Stimulated activated memory B cell treated with anti-CD40 and anti-IgM and Interleukin-4, amounts not matched to agents 10 μg/mL and 1 μg/mL and 100 μg/mL, for 72 hours (primary cell): ENCODE results near the gene PSPC1.
"Not testable (repeated sequence)": the region's sequence is repeated elsewhere in the genome, so short reads cannot be mapped to it uniquely, and the experiment has no call there.

Source experiments
- ATAC-seq: fragments of 150-1000 bp; cut with Tn5 transposase; 2 replicates; pipeline ENCODE4 v1.10.0; 2021
- H3K27ac Mint-ChIP-seq: one replicate; pipeline ENCODE4 v1.8.0; 2022; ENCODE audit warnings: mild to moderate bottlenecking, mixed read lengths
- H3K27me3 Mint-ChIP-seq: one replicate; pipeline ENCODE4 v1.8.0; 2022; ENCODE audit warnings: mixed read lengths
- H3K36me3 Mint-ChIP-seq: one replicate; pipeline ENCODE4 v1.8.0; 2022; ENCODE audit warnings: mixed read lengths
- H3K4me1 Mint-ChIP-seq: one replicate; pipeline ENCODE4 v1.8.0; 2022; ENCODE audit warnings: mixed read lengths
- H3K4me3 Mint-ChIP-seq: one replicate; pipeline ENCODE4 v1.8.0; 2022; ENCODE audit warnings: mild to moderate bottlenecking, moderate library complexity, mixed read lengths
- H3K9me3 Mint-ChIP-seq: one replicate; pipeline ENCODE4 v1.8.0; 2022; ENCODE audit warnings: mixed read lengths

The PSPC1 gene

DNA sequence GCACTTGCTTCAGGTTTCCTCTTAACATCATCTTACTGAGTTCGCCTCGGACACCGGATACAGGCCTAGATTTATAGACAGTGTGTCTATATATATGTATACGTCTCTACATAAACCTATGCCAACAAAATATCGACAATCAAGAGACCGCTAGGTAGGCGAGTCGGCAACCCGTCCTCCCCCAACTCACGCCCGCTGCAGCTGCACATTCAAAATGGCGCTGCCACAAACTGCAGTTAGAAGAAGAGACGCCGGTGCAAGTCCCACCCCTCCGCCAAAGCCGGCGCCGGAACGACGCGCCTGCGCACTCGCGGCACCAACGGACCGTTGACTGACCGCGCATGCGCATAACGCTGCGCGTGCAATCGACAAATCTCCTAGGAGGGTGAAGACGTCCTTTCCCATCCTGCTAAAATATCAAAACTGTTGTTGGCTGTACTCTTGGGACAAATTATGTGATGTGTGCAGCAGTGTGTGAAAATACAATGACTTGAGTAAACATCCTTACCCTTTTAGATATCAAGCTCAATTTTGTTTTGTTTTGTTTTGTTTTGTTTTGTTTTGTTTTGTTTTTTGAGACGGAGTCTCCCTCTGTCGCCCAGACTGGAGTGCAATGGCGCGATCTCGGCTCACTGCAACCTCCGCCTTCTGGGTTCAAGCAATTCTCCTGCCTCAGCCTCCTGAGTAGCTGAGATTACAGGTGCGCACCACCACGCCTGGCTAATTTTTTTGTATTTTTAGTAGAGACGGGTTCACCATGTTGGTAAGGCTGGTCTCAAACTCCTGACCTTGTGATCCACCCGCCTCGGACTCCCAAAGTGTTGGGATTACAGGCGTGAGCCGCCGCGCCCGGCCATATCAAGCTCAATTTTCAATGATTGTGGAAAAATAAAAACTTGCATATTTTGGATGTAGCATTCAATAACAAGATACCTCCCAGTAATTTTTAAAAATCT, at the start of gene PSPC1:
TSS of gene PSPC1 (minus strand) at position 219 of the 956 bp plus-strand sequence. CDS start at position 31, 188 bp downstream.
- peak within 1 kb of the TSS; percentile 98 for H3K4me3 Mint-ChIP-seq
- not testable (repeated sequence) for H3K27me3 Mint-ChIP-seq, H3K4me1 Mint-ChIP-seq, H3K36me3 Mint-ChIP-seq, H3K9me3 Mint-ChIP-seq
- peak; percentile 97 for ATAC-seq
- H3K27ac Mint-ChIP-seq: peak within 1 kb of the TSS; percentile 95

DNA sequence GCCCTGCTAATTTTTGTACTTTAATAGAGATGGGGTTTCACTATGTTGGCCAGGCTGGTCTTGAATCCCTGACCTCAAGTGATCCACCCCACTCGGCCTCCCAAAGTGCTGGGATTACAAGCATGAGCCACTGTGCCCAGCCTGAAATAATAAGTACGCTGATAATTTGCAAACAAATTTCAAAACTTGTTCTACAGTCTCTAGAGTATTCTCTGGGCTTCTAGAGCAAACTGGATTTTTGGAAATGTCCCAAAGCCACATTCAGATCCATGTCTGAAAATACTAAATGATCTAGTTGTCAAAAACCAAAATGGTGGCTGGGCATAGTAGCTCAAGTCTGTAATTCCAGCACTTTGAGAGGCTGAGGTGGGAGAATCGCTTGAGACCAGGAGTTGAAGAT, 39.9 kb upstream of the PSPC1 start:
- no peaks in the 10 kb centered on the region for H3K27me3 Mint-ChIP-seq
- H3K36me3 Mint-ChIP-seq: peaks cover 46% of the 10 kb centered on the region
- no peaks in the 10 kb centered on the region for H3K4me1 Mint-ChIP-seq
- no peak for ATAC-seq
- H3K4me3 Mint-ChIP-seq: no peak overlapping the region
- H3K27ac Mint-ChIP-seq: no peak overlapping the region
- H3K9me3 Mint-ChIP-seq: no peaks in the 10 kb centered on the region

GRCh38 chr13:19818223-19818842, 35.6 kb upstream of the PSPC1 start:
- ATAC-seq: no peak
- Mint-ChIP-seq H3K27ac (no peak overlapping the region), H3K4me1 (no peaks in the 10 kb centered on the region), H3K4me3 (no peak overlapping the region), H3K9me3 (no peaks in the 10 kb centered on the region), H3K27me3 (no peaks in the 10 kb centered on the region), H3K36me3 (peaks cover 20% of the 10 kb centered on the region)

DNA sequence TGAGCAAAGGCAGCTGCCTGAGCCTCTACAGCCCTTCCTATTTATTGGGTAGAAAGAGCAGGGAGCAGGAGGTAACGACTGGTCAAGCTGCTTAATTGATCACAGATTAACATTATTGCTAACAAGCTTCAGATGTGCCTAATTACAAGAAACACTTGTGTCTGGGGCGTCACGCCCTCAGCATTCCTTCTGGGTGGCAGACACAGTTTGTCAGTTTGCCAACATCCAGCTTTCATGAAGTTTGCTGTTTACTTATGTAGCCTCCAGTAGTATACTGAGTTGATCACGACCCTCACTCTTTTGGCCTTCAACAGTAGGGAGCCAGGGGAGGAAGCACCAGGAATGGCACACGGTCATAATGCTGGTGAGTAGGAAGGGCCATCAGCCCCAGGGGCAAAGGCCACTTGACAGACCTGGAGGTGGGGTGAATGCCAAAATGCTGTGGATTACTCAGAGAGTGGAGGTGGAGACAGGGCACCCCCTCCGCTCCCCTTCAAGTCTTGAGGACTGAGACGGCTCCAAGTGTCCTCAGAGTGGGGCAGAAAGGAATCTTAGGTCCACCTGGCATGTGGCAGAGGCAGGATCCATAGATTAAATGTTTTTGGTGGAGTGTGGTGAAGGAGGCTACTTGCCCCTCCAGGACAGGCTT, 34.9 kb upstream of the PSPC1 start:
- no peak for ATAC-seq
- H3K27me3 Mint-ChIP-seq: no peaks in the 10 kb centered on the region

GRCh38 chr13:19817106-19817505, 34.4 kb upstream of the PSPC1 start:
- H3K9me3 Mint-ChIP-seq: no peaks in the 10 kb centered on the region
- ATAC-seq: no peak
- H3K36me3 Mint-ChIP-seq: peaks cover 26% of the 10 kb centered on the region
- no peak overlapping the region for H3K4me3 Mint-ChIP-seq
- no peak overlapping the region for H3K27ac Mint-ChIP-seq
- no peaks in the 10 kb centered on the region for H3K4me1 Mint-ChIP-seq
- H3K27me3 Mint-ChIP-seq: no peaks in the 10 kb centered on the region

More for the DNA sequence above, 34.9 kb upstream of the PSPC1 start:
- Mint-ChIP-seq H3K4me3 (no peak overlapping the region), H3K9me3 (no peaks in the 10 kb centered on the region), H3K4me1 (no peaks in the 10 kb centered on the region), H3K27ac (no peak overlapping the region), H3K36me3 (peaks cover 21% of the 10 kb centered on the region)

DNA sequence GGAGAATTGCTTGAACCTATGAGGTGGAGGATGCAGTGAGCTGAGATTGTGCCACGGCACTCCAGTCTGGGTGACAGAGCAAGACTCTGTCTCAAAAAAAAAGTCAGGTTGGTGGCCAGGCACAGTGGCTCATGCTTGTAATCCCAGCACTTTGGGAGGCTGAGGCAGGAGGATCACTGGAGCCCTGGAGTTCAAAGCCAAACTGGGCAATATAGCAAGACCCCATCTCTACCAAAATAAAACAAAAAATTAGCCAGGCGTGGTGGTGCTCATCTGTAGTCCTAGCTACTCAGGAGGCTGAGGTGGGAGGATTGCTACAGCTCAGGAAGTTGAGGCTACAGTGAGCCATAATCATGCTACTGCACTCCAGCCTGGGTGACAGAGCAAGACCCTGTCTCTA, 33.1 kb upstream of the PSPC1 start:
- not testable (repeated sequence) for H3K27me3 Mint-ChIP-seq, H3K4me1 Mint-ChIP-seq, H3K27ac Mint-ChIP-seq, H3K4me3 Mint-ChIP-seq, ATAC-seq, H3K9me3 Mint-ChIP-seq
- H3K36me3 Mint-ChIP-seq: peaks cover 26% of the 10 kb centered on the region

DNA sequence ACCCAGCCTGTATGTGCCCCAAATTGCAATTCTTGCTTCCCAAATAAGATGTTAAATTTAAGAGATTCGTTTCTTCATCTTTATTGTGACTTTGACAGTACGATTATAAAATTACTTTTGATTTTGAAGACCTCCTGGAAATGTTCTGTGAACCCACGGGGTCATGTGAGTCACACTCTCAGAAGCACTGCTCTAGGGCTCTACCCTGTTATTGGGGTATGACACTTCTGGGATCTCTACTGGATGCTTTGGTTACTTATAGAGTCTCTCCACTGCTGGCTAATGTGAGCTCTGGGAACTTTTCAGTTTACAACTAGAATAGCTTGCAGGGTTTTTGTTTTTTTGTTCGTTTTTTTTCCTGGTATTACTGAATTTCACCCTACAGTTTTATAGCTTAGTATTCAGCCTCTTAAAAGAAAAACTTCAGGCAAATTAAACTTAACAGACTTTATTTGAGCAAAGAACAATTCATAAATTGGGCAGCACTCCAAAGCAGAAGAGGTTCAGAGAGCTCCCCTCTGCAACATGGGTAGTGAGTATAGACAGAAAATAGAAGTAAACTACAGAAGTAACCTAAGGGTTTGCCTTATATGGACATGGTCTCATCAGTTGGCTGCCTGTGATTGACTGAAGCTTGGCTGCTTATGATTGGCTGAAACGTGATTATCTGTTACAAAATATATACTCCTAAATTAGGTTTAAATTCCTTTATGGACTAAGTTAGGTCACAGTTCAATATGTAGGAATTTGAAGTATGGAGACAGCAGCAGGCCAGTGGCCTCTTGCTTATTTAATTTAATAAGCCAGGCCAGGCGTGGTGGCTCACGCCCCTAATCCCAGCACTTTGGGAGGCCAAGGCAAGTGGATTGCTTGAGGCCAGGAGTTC, 28.5 kb upstream of the PSPC1 start:
- peaks cover 6% of the 10 kb centered on the region for H3K36me3 Mint-ChIP-seq
- no peaks in the 10 kb centered on the region for H3K27me3 Mint-ChIP-seq
- no peak for ATAC-seq
- H3K9me3 Mint-ChIP-seq: no peaks in the 10 kb centered on the region
- no peak overlapping the region for H3K27ac Mint-ChIP-seq
- H3K4me3 Mint-ChIP-seq: no peak overlapping the region
- H3K4me1 Mint-ChIP-seq: no peaks in the 10 kb centered on the region

DNA sequence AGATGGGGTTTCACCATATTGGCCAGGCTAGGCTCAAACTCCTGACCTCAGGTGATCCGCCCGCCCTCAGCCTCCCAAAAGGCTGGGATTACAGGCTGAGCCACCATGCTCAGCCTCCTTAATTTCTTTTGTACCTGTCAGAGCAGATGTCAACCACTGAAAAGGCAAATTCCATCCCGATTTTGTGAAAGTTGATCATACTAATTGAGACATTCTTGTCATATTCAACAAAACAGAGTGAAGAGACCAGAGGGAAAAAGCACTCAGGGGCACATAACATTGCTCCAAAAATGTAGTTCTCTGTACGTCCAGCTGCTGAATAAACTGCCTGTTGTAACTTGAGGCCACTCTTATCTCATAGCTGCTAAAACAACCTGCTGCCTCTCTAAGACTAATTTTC, 27.4 kb upstream of the PSPC1 start:
- no peak overlapping the region for H3K4me3 Mint-ChIP-seq
- peaks cover 12% of the 10 kb centered on the region for H3K36me3 Mint-ChIP-seq
- no peaks in the 10 kb centered on the region for H3K9me3 Mint-ChIP-seq
- no peak overlapping the region for H3K27ac Mint-ChIP-seq
- no peaks in the 10 kb centered on the region for H3K27me3 Mint-ChIP-seq
- H3K4me1 Mint-ChIP-seq: no peaks in the 10 kb centered on the region
- ATAC-seq: no peak

GRCh38 chr13:19805765-19806164, 23.0 kb upstream of the PSPC1 start:
- Mint-ChIP-seq H3K4me1 (no peaks in the 10 kb centered on the region), H3K27me3 (no peaks in the 10 kb centered on the region), H3K27ac (no peak overlapping the region), H3K9me3 (no peaks in the 10 kb centered on the region), H3K36me3 (peaks cover 6% of the 10 kb centered on the region), H3K4me3 (no peak overlapping the region)
- no peak for ATAC-seq

DNA sequence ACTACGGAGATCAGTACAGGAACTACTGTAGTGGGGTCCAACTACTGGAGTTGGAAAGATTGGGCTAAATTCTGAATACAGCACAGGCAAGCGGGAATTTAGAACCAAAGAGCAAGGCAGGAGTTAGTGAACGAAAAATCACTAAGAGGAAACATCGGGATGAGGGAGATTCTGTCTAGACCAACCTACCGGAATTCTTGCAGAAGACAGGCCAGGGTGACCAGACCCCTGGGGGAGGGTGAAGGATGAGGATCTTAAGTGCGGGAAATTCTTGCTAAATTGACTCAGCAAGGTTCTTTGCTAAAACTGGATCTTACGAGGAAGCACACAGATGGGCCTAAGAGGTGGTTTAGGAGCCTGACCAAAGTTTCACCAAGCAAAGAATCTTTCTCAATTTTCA, 13.2 kb upstream of the PSPC1 start:
- H3K27ac Mint-ChIP-seq: no peak overlapping the region
- H3K27me3 Mint-ChIP-seq: no peaks in the 10 kb centered on the region
- peaks cover 3% of the 10 kb centered on the region for H3K9me3 Mint-ChIP-seq
- ATAC-seq: no peak
- H3K4me1 Mint-ChIP-seq: no peaks in the 10 kb centered on the region
- H3K4me3 Mint-ChIP-seq: no peak overlapping the region
- peaks cover 12% of the 10 kb centered on the region for H3K36me3 Mint-ChIP-seq

DNA sequence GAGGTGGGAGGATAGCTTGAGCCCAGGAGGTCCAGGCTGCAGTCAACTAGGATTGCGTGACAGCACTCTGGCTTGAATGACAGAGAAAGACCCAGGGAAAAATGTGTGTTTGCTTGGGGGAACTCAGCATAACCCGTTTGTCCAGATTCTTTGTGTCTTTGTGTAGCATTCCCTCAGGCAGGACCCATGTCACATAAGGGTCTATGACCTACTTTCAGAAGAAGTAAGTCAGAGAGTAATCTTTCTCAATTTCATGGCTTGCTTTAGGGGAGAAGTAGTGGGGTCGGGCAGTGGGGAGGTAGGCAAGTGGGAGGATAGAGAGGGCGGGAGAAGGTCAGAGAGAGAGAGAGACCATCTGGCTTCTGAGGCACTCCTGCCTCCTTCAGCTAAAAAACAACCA, 11.9 kb upstream of the PSPC1 start:
- H3K4me3 Mint-ChIP-seq: no peak overlapping the region
- peaks cover 6% of the 10 kb centered on the region for H3K36me3 Mint-ChIP-seq
- no peaks in the 10 kb centered on the region for H3K9me3 Mint-ChIP-seq
- ATAC-seq: no peak
- H3K4me1 Mint-ChIP-seq: no peaks in the 10 kb centered on the region
- no peaks in the 10 kb centered on the region for H3K27me3 Mint-ChIP-seq
- H3K27ac Mint-ChIP-seq: no peak overlapping the region

- H3K4me3 Mint-ChIP-seq: no peak overlapping the region
- no peak for ATAC-seq
- H3K9me3 Mint-ChIP-seq: no peaks in the 10 kb centered on the region
- H3K27ac Mint-ChIP-seq: no peak overlapping the region
- no peaks in the 10 kb centered on the region for H3K27me3 Mint-ChIP-seq
- no peaks in the 10 kb centered on the region for H3K36me3 Mint-ChIP-seq
- no peaks in the 10 kb centered on the region for H3K4me1 Mint-ChIP-seq
Measured at GRCh38 chr13:19791953-19792537, 9.3 kb upstream of the PSPC1 start.

- peak overlapping the region; percentile 98 for H3K4me3 Mint-ChIP-seq
- no peaks in the 10 kb centered on the region for H3K27me3 Mint-ChIP-seq
- ATAC-seq: peak; percentile 74
- peaks cover 5% of the 10 kb centered on the region for H3K36me3 Mint-ChIP-seq
- H3K9me3 Mint-ChIP-seq: no peaks in the 10 kb centered on the region
- H3K27ac Mint-ChIP-seq: peak overlapping the region; percentile 95
- H3K4me1 Mint-ChIP-seq: no peaks in the 10 kb centered on the region
Measured at GRCh38 chr13:19782049-19782726, 557 bp downstream of the PSPC1 start.

GRCh38 chr13:19781526-19781925, 1.2 kb downstream of the PSPC1 start:
- H3K4me3 Mint-ChIP-seq: peak overlapping the region; percentile 98
- H3K9me3 Mint-ChIP-seq: no peaks in the 10 kb centered on the region
- peaks cover 5% of the 10 kb centered on the region for H3K36me3 Mint-ChIP-seq
- H3K4me1 Mint-ChIP-seq: no peaks in the 10 kb centered on the region
- H3K27me3 Mint-ChIP-seq: no peaks in the 10 kb centered on the region
- H3K27ac Mint-ChIP-seq: peak overlapping the region; percentile 95
- no peak for ATAC-seq
